GM12801 (cell line): ENCODE results near the gene MRPL40.

Experiments
- CTCF ChIP-seq: IDR thresholded peaks from one replicate; pipeline ENCODE4 v1.5.1; 2011; ENCODE audit warnings: control low read depth; ENCODE audit not compliant: insufficient read length; ENCODE audit errors: extremely low read depth

MRPL40 gene

GRCh38 chr22:19406846-19407245 is 25.5 kb upstream of the MRPL40 start:
- no peak for TF ChIP-seq CTCF

GRCh38 chr22:19407649-19408606 is 24.4 kb upstream of the MRPL40 start:
- TF ChIP-seq CTCF: no peak

- no peak for TF ChIP-seq CTCF
Measured at GRCh38 chr22:19410941-19411689, 21.2 kb upstream of the MRPL40 start.

GRCh38 chr22:19411690-19412045 is 20.7 kb upstream of the MRPL40 start:
- no peak for TF ChIP-seq CTCF

- no peak for TF ChIP-seq CTCF
Measured at GRCh38 chr22:19412478-19412877, 19.9 kb upstream of the MRPL40 start.

- no peak for TF ChIP-seq CTCF
Measured at GRCh38 chr22:19412923-19413322, 19.4 kb upstream of the MRPL40 start.

GRCh38 chr22:19419086-19419463 is 13.3 kb upstream of the MRPL40 start:
- no peak for TF ChIP-seq CTCF
